NB4 (cell line): ENCODE data around the gene KCTD16.

Source experiments
- DNase-seq: peaks from one replicate; pipeline ENCODE4 v3.0.0; 2010; ENCODE audit warnings: low read depth
- H3K4me3 ChIP-seq: one replicate; pipeline ENCODE4 v1.5.1; 2011; ENCODE audit warnings: mild to moderate bottlenecking, low read depth, low read length, moderate library complexity
- MAX ChIP-seq: IDR thresholded peaks from 2 replicates; pipeline ENCODE4 v1.6.1; 2011; ENCODE audit warnings: low read depth, low read length
- MYC ChIP-seq: IDR thresholded peaks from 2 replicates; pipeline ENCODE4 v1.6.1; 2011; ENCODE audit warnings: low read depth, low read length
- POLR2A ChIP-seq: IDR thresholded peaks from 2 replicates; pipeline ENCODE4 v1.6.1; 2011; ENCODE audit warnings: mild to moderate bottlenecking; ENCODE audit not compliant: insufficient read length; ENCODE audit errors: extremely low read depth
- TF ChIP-seq, protein P1 (sequence below): IDR thresholded peaks from one replicate; pipeline ENCODE4 v1.5.1; 2012; ENCODE audit warnings: low read depth, low read length

Gene KCTD16

DNA sequence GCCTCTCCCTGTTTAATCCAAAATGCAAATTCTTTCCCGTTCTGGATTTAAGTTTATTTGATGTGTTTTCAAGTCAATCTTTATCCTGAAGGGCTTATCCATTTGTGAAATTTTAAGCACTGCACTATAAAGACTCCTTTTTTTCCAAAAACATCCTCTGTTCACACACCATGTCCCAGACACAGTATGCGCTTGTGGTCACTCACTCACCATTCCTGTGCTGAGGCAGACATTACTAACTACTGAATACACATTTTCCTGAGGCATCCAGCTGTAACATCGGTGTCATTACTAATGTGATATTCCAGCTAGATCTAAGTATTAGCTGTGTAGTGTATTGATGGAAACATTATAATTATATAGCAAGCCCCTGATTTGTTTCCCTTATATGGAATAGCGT, 298.4 kb downstream of the KCTD16 start:
- H3K4me3 ChIP-seq, result no peak overlapping the region
- no peak for DNase-seq
- TF ChIP-seq, protein P1, sequence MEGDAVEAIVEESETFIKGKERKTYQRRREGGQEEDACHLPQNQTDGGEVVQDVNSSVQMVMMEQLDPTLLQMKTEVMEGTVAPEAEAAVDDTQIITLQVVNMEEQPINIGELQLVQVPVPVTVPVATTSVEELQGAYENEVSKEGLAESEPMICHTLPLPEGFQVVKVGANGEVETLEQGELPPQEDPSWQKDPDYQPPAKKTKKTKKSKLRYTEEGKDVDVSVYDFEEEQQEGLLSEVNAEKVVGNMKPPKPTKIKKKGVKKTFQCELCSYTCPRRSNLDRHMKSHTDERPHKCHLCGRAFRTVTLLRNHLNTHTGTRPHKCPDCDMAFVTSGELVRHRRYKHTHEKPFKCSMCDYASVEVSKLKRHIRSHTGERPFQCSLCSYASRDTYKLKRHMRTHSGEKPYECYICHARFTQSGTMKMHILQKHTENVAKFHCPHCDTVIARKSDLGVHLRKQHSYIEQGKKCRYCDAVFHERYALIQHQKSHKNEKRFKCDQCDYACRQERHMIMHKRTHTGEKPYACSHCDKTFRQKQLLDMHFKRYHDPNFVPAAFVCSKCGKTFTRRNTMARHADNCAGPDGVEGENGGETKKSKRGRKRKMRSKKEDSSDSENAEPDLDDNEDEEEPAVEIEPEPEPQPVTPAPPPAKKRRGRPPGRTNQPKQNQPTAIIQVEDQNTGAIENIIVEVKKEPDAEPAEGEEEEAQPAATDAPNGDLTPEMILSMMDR, result no peak
- TF ChIP-seq MAX (no peak), POLR2A (no peak), MYC (no peak)

- H3K4me3 ChIP-seq, result no peak overlapping the region
- DNase-seq, result no peak
- no peak for TF ChIP-seq MYC
- no peak for TF ChIP-seq POLR2A
- TF ChIP-seq, protein P1, result no peak
- no peak for TF ChIP-seq MAX
Measured at GRCh38 chr5:144472221-144472620, 301.5 kb downstream of the KCTD16 start.

DNA sequence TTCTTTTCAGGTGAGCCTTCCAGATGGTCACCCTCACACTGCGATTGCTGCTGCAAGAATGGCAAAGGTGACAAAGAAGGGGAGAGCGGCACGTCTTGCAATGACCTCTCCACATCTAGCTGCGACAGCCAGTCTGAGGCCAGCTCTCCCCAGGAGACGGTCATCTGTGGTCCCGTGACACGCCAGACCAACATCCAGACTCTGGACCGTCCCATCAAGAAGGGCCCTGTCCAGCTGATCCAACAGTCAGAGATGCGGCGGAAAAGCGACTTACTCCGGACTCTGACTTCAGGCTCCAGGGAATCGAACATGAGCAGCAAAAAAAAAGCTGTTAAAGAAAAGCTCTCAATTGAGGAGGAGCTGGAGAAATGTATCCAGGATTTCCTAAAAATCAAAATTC, 303.0 kb downstream of the KCTD16 start:
- no peak for DNase-seq
- H3K4me3 ChIP-seq, result no peak overlapping the region
- TF ChIP-seq, protein P1, result no peak
- TF ChIP-seq MAX (no peak), POLR2A (no peak), MYC (no peak)

GRCh38 chr5:144478565-144478964, 307.9 kb downstream of the KCTD16 start:
- no peak for DNase-seq
- H3K4me3 ChIP-seq, result no peak overlapping the region
- TF ChIP-seq POLR2A, result no peak
- no peak for TF ChIP-seq MAX
- TF ChIP-seq MYC, result no peak
- TF ChIP-seq, protein P1, result no peak

GRCh38 chr5:144481861-144482260, 311.2 kb downstream of the KCTD16 start:
- DNase-seq, result no peak
- TF ChIP-seq POLR2A (no peak), MYC (no peak), MAX (no peak)
- TF ChIP-seq, protein P1, result no peak
- H3K4me3 ChIP-seq, result no peak overlapping the region
